Measurements from ENCODE around the gene CNTNAP5.

CNTNAP5 gene

DNA sequence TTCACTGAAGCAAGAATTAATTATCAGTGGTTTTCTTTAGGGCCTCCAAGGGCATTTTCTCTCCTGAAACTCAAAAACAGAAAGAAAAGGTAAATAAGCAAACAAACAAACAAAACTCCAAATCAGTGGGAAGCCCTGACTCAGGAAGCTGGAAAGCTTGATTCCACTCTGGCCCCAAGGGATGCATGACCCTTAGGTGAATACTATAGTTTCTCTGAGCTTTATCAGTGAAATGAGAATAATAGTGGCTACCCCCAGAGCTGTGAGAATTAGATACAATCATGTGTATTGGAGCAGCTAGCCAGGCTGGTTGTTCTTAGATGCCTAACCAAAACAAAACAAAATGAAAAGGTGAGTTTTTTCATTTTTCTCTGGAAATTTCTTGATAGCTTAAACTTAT lies 585.1 kb downstream of the CNTNAP5 start:
- DNase-seq (ENCODE audit: low read depth in 2 of 2): no peak

GRCh38 chr2:124610866-124611265 lies 585.8 kb downstream of the CNTNAP5 start:
- DNase-seq (ENCODE audit: low read depth in 2 of 2): no peak

DNA sequence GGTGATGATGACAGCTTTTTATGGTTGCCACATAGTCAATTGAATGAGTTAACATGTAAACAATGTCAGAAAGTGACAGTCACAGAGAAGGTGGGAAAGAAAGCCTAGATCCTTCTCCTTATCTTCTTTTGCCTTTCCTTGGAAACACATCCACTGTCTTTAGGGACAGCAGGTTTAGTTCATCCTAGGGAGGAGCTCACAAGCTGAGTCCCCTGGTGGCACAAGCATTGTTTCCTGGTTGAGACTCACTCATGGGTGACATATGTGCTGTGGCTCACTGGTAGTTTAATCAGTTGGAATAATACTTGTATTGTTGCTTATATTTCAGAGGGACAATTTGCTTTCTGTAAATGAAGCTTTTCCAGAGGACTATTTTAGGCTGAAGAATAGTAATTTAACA lies 598.5 kb downstream of the CNTNAP5 start:
- DNase-seq (ENCODE audit: low read depth in 2 of 2): no peak

DNA sequence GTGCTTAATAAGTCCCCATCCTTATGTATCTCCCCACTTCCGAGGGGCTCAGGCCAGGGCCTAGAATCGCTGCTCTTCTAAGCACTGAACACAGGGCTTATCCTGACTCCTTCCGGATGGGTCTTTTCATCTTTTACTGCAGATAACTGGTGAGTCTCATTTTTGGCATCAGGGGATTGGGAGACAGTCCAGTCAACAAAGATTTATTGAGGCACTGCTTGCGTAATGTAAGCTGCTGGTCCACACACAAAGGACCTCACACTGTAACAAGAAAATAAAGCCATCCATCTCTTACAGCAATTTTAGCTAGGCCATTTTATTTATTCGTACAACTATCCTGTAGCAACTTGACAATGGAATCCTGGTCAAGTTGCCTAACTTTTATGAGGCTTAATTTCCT lies 600.5 kb downstream of the CNTNAP5 start:
- DNase-seq (ENCODE audit: low read depth in 2 of 2): no peak

DNA sequence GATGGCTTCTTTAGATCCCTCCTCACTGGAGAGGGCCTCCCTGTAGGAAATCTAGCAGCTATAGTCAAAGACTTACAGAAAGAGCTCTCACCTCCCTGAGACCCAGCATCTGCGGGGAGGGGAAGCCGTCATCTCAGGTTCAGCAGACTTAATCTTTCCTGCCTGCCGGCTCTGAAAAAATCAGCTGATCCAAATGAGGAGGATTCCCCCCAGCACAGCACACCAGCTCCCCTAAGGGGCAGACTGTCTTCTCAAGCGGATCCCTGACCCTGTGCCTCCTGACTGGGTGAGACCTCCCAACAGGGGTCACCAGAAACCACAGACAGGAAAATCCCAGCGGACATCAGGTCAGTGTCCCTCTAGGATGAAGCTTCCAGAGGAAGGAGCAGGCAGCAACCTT lies 601.9 kb downstream of the CNTNAP5 start:
- DNase-seq (ENCODE audit: low read depth in 2 of 2): no peak

GRCh38 chr2:124633812-124634211 lies 608.7 kb downstream of the CNTNAP5 start:
- no peak for DNase-seq (ENCODE audit: low read depth in 2 of 2)

DNA sequence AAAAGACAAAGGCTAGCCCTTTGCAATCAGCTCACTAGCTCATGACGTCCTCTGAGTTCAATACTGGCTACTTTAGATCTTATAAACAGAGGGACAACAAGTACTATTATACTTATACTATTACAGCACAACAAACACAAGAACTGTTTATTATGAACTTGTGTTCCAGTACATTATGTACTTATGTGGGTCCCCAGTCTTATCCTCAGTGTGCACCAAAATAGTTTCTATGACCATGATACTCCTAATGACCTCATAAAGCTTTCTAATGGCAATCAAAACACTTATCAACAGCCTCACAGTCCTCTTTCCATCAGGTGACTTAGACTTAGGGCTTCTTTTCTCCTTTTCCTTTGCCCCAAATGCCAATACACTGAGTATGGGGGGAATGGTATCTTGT lies 614.4 kb downstream of the CNTNAP5 start:
- DNase-seq (ENCODE audit: low read depth in 2 of 2): no peak

- no peak for DNase-seq (ENCODE audit: low read depth in 2 of 2)
These were observed 615.2 kb downstream of the CNTNAP5 start for GRCh38 chr2:124640221-124640750.

DNA sequence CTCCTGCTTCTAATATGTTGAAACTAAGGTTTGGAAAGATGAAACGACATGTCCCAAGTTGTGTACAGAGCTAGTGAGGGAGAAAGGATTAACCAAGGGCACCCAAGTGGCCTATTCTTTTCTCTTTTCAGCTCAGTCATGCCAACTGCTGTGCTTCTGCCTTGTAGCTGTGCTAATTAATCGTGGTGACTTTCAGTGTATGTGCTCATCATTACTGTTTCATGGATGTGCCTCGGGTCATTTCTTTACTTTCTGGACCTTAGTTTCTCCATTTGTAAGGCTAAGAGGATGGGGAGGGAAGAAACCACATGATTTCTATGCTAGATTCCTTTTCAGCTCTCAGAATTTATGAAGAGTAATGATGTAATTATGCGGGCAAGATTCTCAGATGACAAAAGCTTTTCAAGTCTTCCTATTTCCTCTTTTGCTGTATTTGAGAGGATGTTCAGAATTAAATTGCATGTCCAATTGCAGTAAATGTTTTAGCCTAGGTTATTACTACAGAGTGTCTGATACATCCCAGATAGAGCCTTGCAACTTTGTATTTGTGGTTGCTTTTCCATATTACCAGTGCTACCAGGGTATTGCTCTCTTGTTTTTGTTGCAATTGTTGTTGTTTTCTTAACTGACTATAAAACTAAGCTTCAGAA lies 621.2 kb downstream of the CNTNAP5 start:
- no peak for DNase-seq (ENCODE audit: low read depth in 2 of 2)

- DNase-seq (ENCODE audit: low read depth in 2 of 2): no peak
These were observed 622.2 kb downstream of the CNTNAP5 start for GRCh38 chr2:124647245-124647644.

DNA sequence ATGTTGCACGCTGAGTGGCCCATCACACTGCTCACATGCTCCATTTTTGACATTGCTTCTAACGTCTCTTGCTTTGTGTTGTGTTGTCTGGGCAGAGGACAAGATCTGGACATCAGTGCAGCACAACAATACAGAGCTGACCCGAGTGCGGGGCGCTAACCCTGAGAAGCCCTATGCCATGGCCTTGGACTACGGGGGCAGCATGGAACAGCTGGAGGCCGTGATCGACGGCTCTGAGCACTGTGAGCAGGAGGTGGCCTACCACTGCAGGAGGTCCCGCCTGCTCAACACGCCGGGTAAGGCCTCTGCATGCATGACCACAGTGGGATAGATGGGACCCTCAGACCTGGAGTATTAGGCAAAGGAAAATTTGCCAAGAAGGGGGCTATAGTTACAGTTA lies 622.6 kb downstream of the CNTNAP5 start:
- DNase-seq (ENCODE audit: low read depth in 2 of 2): no peak

DNA sequence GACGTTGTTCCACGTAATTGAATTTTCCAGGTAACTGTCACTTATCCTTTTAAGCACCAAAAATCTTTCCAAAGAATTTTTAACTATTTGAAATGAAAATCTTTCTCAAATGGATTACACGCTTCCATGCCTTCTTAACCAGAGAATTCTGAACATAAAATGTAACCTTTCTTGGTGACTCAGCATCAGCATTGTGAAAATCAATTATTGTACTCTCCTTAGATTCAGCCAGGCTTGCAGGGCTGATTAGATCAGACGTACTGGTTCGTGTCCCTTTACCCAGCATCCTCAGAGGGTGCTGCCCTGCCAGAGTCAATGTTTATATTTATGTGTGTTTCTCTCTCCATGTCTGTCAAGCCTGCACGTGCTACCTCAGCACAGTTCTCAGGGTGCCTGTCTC lies 623.9 kb downstream of the CNTNAP5 start:
- no peak for DNase-seq (ENCODE audit: low read depth in 2 of 2)

DNA sequence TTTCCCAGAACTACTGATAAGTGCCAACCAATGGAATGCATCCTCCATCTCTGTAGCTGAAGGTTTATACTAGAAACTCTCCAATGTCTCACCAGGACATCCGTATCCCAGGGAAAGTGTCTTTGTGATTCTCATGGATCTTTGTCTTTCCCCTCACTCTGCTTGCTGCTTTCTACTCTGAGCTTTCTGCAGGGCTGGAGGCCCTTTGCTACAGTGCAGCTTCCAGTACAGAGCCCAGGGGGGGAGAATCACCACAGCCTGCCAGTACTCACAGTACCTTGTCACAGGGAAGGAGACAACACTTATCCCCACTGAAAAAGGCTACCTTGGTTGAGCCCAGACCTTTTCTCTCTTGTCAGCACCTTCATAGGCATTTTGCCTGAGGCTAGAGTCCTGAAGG lies 627.0 kb downstream of the CNTNAP5 start:
- DNase-seq (ENCODE audit: low read depth in 2 of 2): no peak

GRCh38 chr2:124658373-124658772 lies 633.3 kb downstream of the CNTNAP5 start:
- DNase-seq (ENCODE audit: low read depth in 2 of 2): no peak

- no peak for DNase-seq (ENCODE audit: low read depth in 2 of 2)
These were observed 636.5 kb downstream of the CNTNAP5 start for GRCh38 chr2:124661558-124661957.

- DNase-seq (ENCODE audit: low read depth in 2 of 2): no peak
These were observed 638.0 kb downstream of the CNTNAP5 start for GRCh38 chr2:124662946-124663644.

- no peak for DNase-seq (ENCODE audit: low read depth in 2 of 2)
These were observed 638.5 kb downstream of the CNTNAP5 start for GRCh38 chr2:124663645-124663997.

DNA sequence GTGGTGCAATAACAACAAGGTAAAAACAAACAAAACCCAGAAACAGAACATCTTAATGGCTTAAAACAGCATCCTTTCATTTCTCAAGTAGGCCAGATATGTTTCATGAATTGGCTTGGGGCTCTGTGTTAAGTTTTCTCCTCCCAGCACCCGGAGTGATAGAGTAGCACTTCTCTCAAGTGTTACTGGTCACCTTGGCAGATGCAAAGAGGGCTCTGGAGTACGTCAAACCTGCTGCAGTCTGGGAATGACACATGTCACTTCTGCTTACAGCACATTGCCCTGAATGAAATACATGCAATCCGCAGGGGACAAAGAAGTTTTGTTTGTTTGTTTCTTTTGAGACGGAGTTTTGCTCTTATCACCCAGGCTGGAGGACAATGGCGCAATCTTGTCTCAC lies 639.3 kb downstream of the CNTNAP5 start:
- DNase-seq (ENCODE audit: low read depth in 2 of 2): no peak

DNA sequence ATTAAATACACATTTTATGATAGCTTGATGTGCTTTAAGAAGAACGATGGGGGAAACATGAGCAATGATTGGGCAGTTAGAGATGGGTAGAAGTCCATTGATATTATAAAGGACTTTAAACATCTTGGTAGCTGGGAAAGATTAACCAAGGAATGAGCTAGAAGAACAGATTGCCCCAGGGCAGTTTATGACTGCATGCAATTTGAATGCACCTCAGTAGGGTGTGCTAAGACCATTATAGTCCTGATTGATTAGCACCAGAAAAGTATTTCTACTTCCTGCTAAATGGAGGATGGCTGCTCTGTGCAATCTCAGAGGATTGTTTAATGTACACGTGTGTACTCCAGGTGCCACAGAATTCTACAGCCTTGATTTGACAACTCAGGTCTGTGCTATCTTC lies 641.9 kb downstream of the CNTNAP5 start:
- no peak for DNase-seq (ENCODE audit: low read depth in 2 of 2)

GRCh38 chr2:124668161-124668560 lies 643.1 kb downstream of the CNTNAP5 start:
- no peak for DNase-seq (ENCODE audit: low read depth in 2 of 2)

- no peak for DNase-seq (ENCODE audit: low read depth in 2 of 2)
These were observed 645.1 kb downstream of the CNTNAP5 start for GRCh38 chr2:124670187-124670586.

GRCh38 chr2:124678043-124678442 lies 653.0 kb downstream of the CNTNAP5 start:
- no peak for DNase-seq (ENCODE audit: low read depth in 2 of 2)

Measured in activated CD8-positive, alpha-beta memory T cell treated with anti-CD3 and anti-CD28 coated beads for 4 hours (primary cell).